ENCODE measurements around the gene YIPF6. TPM values are rescaled to one million over a fixed set of nuclear protein-coding genes. Genes with fewer than 3 reads are reported as not detected.

The YIPF6 gene
- total and polyA plus RNA-seq, 2 donors (not counting 1 experiment from before 2014, with no cell fraction given), result 2.4 to 18.6 TPM

DNA sequence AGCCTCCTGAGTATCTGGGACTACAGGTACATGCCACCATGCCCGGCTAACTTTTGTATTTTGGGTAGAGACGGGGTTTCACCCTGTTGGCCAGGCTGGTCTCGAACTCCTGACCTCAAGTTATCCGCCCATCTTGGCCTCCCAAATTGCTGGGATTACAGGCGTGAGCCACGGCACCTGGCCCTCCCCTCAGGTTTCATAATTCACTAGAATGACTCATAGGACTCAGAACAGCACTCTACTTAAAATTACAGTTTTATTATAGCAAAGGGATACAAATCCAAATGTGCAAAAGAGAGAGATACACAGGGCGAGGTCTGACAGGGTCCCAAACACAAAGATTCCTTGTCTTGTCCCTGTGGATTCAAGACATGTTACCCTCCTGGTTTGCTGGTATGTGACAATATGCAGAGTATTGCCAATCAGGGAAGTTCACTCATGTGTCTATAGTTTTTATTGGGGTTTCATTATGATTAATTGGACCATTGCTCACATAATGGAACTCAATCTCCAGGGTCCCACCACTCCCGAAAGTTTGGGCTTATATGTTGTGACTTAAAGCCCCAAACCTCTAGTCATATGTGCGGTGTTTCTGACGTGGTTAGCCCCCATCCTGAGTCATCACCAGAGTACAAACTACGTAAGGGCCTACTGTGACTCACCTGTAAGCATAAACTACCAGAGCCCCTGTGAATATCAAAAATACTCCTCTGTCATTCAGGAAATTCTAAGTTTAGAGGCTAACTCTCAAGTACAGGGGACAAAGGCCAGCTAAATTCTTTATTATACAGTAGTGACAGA lies 5.2 kb downstream of the YIPF6 start:
- H3K4me1 Mint-ChIP-seq, result peaks cover 54% of the 10 kb centered on the region

DNA sequence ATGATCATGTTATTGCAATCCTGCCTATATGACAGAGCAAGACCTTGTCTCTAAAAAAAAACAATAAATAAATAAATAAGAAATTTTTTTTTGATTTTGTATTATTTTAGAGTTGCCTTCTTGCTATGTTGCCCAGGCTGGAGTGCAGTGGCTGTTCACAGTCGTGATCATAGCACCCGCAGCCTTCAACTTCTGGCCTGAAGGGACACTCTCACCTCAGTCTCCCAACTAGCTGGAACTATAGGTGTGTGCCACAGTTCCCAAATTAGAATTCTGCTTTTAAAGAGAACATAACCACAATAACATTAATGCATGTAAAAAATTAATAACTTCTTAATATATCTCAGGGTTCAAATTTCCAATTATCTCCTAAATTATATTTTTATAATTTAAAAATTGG lies 7.8 kb downstream of the YIPF6 start:
- POLR2A ChIA-PET, result no interaction called here
- H3K27ac ChIP-seq (ENCODE audit: low read length in 2 of 2), result no peak overlapping the region
- H3K9me3 ChIP-seq (ENCODE audit: control extremely low read depth in 1 of 3, control insufficient read depth in 2 of 3, insufficient read depth in 1 of 3, low read length in 2 of 3), result no peaks in the 10 kb centered on the region
- intact Hi-C loops (cut with micrococcal nuclease), result no loop called here
- Mint-ChIP-seq H3K4me1 (peaks cover 51% of the 10 kb centered on the region), H3K27me3 (no peaks in the 10 kb centered on the region), H3K4me3 (no peak overlapping the region), H3K9me3 (ENCODE audit: insufficient read depth) (no peaks in the 10 kb centered on the region), H3K27ac (no peak overlapping the region)
- WGBS (ENCODE audit: insufficient coverage), result no CpG with 5 or more reads among the region's 2 CpGs
- ATAC-seq (ENCODE audit: low read depth), result no peak
- TF ChIP-seq, protein P1, sequence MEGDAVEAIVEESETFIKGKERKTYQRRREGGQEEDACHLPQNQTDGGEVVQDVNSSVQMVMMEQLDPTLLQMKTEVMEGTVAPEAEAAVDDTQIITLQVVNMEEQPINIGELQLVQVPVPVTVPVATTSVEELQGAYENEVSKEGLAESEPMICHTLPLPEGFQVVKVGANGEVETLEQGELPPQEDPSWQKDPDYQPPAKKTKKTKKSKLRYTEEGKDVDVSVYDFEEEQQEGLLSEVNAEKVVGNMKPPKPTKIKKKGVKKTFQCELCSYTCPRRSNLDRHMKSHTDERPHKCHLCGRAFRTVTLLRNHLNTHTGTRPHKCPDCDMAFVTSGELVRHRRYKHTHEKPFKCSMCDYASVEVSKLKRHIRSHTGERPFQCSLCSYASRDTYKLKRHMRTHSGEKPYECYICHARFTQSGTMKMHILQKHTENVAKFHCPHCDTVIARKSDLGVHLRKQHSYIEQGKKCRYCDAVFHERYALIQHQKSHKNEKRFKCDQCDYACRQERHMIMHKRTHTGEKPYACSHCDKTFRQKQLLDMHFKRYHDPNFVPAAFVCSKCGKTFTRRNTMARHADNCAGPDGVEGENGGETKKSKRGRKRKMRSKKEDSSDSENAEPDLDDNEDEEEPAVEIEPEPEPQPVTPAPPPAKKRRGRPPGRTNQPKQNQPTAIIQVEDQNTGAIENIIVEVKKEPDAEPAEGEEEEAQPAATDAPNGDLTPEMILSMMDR (IDR thresholded peaks at IDR 0.05), result no peak
- no peak for TF ChIP-seq EZH2 (IDR thresholded peaks at IDR 0.05; ENCODE audit: borderline replicate concordance, insufficient read depth, low read depth, low read length, poor library complexity, severe bottlenecking)
- peaks cover 32% of the 10 kb centered on the region for H3K79me2 ChIP-seq (ENCODE audit: control insufficient read depth, insufficient read depth, low read length)
- H3K4me3 ChIP-seq (ENCODE audit: control extremely low read depth in 1 of 5, extremely low read depth in 1 of 5, insufficient read depth in 1 of 5, low read depth in 2 of 5, low read length in 4 of 5), result no peak overlapping the region
- CTCF ChIA-PET, result no interaction called here
- no peaks in the 10 kb centered on the region for H3K36me3 ChIP-seq (replicated peaks in 1 of 2; ENCODE audit: control extremely low read depth in 1 of 2, control insufficient read depth in 1 of 2, extremely low read depth in 1 of 2, insufficient read depth in 2 of 2, low read length in 1 of 2)
- H3K27me3 ChIP-seq (replicated peaks in 1 of 4; ENCODE audit: control extremely low read depth in 1 of 4, control insufficient read depth in 3 of 4, insufficient read depth in 4 of 4, low read length in 3 of 4), result no peaks in the 10 kb centered on the region
- no peaks in the 10 kb centered on the region for H3K4me1 ChIP-seq (ENCODE audit: control insufficient read depth in 2 of 2, insufficient read depth in 2 of 2, low read length in 2 of 2)
- DNase-seq, result no peak
- H3K4me2 ChIP-seq (replicated peaks; ENCODE audit: low read depth, low read length, poor library complexity, severe bottlenecking), result no peak overlapping the region
- no peaks in the 10 kb centered on the region for H4K20me1 ChIP-seq (ENCODE audit: control insufficient read depth, insufficient read depth, low read length, poor library complexity, severe bottlenecking)
- no peak overlapping the region for H2AFZ ChIP-seq (ENCODE audit: insufficient read depth, low read depth, low read length, poor library complexity, severe bottlenecking)
- H3K9ac ChIP-seq (ENCODE audit: low read length), result no peak overlapping the region

More for the DNA sequence above, 5.2 kb downstream of the YIPF6 start:
- TF ChIP-seq, protein P1 (IDR thresholded peaks at IDR 0.05), result no peak
- no peak for TF ChIP-seq EZH2 (IDR thresholded peaks at IDR 0.05; ENCODE audit: borderline replicate concordance, insufficient read depth, low read depth, low read length, poor library complexity, severe bottlenecking)
- Histone ChIP-seq H3K4me2 (replicated peaks; ENCODE audit: low read depth, low read length, poor library complexity, severe bottlenecking) (no peak overlapping the region), H2AFZ (ENCODE audit: insufficient read depth, low read depth, low read length, poor library complexity, severe bottlenecking) (no peak overlapping the region), H3K36me3 (replicated peaks in 1 of 2; ENCODE audit: control extremely low read depth in 1 of 2, control insufficient read depth in 1 of 2, extremely low read depth in 1 of 2, insufficient read depth in 2 of 2, low read length in 1 of 2) (no peaks in the 10 kb centered on the region), H3K79me2 (ENCODE audit: control insufficient read depth, insufficient read depth, low read length) (peaks cover 56% of the 10 kb centered on the region), H3K4me3 (ENCODE audit: control extremely low read depth in 1 of 5, extremely low read depth in 1 of 5, insufficient read depth in 1 of 5, low read depth in 2 of 5, low read length in 4 of 5) (no peak overlapping the region), H3K9ac (ENCODE audit: low read length) (no peak overlapping the region), H3K9me3 (ENCODE audit: control extremely low read depth in 1 of 3, control insufficient read depth in 2 of 3, insufficient read depth in 1 of 3, low read length in 2 of 3) (no peaks in the 10 kb centered on the region), H4K20me1 (ENCODE audit: control insufficient read depth, insufficient read depth, low read length, poor library complexity, severe bottlenecking) (no peaks in the 10 kb centered on the region), H3K27ac (ENCODE audit: low read length in 2 of 2) (no peak overlapping the region), H3K4me1 (ENCODE audit: control insufficient read depth in 2 of 2, insufficient read depth in 2 of 2, low read length in 2 of 2) (peaks cover 4 to 7% of the 10 kb centered on the region in 2 donors), H3K27me3 (replicated peaks in 1 of 4; ENCODE audit: control extremely low read depth in 1 of 4, control insufficient read depth in 3 of 4, insufficient read depth in 4 of 4, low read length in 3 of 4) (no peaks in the 10 kb centered on the region)
- H3K4me3 Mint-ChIP-seq, result no peak overlapping the region
- DNase-seq (no peak), ATAC-seq (ENCODE audit: low read depth) (no peak)
- intact Hi-C loops (cut with micrococcal nuclease), result no loop called here
- no peaks in the 10 kb centered on the region for H3K27me3 Mint-ChIP-seq
- WGBS (ENCODE audit: insufficient coverage), result no CpG with 5 or more reads among the region's 11 CpGs
- H3K27ac Mint-ChIP-seq, result no peak overlapping the region
- ChIA-PET POLR2A (no interaction called here), CTCF (no interaction called here)
- H3K9me3 Mint-ChIP-seq (ENCODE audit: insufficient read depth), result no peaks in the 10 kb centered on the region

All from B cell (primary cell).